CD4-positive, alpha-beta T cell treated with Interleukin-10 for 1 hour (primary cell): Measurements from ENCODE around the gene DGKB.

Experiments used
- DNase-seq: peaks from one replicate; pipeline ENCODE4 v3.0.0-alpha.2; 2020

Gene DGKB

GRCh38 chr7:14438366-14438765 is 464.2 kb downstream of the DGKB start:
- no peak for DNase-seq

DNA sequence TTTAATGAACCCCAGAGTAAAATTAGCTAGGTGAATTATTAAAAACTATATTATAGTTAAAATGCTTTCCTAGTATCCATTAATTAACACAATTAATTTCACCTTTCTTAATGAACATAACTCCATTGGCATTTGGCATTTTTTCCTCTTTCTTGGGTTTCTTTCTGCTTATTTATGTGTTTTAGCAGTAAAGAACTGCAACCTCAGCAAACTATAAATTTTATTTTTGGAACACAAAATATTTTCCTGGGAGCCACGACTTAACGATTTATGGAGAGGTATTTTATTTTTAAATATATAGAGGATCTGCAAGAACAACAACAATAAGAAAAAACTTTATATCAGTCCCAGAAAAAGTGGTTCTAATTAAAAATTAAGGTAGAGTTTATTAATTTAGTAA is 465.7 kb downstream of the DGKB start:
- no peak for DNase-seq

GRCh38 chr7:14432924-14433323 is 469.6 kb downstream of the DGKB start:
- DNase-seq, result no peak

DNA sequence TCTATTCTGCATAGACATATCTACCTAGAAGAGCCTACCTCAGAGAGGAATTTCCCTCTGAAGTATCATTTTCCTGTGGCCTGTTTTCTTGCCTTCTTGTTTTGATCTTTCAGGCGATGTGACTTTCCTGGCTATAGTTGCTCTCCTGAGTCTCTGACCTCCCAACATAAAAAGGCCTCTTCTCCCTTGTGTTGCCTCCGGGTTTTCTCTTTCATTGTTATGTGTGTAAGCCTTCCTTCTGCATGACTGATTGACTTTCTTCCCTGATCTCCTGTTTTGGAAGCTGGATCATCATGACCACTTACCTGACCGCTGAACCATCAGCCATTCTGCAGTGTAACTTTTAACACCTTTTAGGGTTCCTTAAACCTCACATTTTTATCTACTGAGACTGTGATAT is 471.6 kb downstream of the DGKB start:
- DNase-seq, result no peak

GRCh38 chr7:14425559-14425958 is 477.0 kb downstream of the DGKB start:
- no peak for DNase-seq

DNA sequence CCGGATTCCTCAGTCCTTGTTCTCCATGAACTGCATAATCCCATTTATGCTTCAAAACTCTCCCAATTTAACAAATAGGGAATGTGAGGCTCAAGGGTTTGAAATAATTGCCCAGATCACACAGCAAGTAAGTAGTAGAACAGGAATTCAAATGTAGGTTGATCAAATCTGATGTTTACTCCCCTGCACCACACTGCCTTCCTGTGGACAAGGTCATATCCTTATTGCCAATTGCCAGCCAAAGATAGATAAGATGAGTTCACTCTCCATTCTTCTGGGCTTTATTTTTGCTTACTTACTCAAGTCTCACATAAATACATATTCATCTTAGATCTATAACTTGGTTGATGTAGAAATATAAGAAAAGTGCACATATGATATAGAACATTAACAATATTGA is 477.9 kb downstream of the DGKB start:
- no peak for DNase-seq

GRCh38 chr7:14420768-14421167 is 481.8 kb downstream of the DGKB start:
- DNase-seq, result no peak

DNA sequence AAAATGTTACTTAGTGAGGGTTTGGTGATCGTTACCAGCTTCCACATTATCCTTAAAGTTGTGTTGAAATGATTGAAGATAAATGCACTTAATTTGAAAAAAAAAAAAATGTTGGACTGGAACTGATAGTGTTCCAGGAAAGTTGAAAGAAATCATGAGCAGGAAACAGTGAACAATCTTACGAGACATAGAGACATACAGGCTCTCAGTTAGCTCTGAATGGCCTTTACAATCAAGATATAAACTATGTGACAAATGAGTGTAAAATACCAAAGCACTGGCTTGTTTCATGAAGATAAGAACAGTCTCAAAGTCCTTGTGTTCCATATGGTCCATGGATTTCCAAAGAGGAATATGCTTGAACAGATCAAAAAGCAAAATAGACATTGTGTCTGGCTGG is 483.0 kb downstream of the DGKB start:
- DNase-seq, result no peak

- no peak for DNase-seq
These were observed 483.9 kb downstream of the DGKB start for GRCh38 chr7:14418633-14419032.

DNA sequence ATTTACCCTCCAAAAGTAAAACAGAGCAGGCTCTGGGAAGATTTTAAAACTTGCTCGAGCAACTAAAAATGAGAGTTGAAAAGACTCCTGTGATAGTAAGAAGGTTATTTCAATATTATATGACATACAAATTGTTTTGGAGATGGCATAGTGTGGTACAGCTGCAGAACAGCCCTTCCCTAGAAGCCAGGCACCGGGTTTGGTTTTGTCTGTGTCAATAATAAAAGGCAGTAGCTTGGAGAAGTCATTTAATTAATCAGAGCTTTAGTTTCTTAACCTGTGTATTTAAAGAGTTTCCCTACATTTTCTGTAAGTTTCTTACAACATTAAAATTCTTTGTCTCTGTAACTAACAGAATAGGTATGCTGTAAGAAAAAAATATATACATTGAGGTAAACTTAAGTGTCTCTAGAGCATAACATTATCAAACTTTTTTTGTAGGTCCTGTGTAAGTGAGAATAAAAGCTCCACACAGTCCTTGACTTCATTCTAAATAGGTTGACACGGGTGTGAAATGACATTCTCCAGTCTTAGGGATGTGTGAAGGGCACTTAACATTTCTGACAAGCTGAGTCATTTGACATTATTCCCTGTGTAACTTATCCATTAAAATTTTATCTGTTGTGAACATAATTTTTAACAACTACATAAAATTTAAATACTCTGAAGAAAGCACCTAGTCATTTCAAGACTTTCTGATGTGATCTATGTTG is 488.1 kb downstream of the DGKB start:
- DNase-seq, result no peak

- DNase-seq, result no peak
These were observed 495.1 kb downstream of the DGKB start for GRCh38 chr7:14407246-14408015.

GRCh38 chr7:14403587-14403986 is 499.0 kb downstream of the DGKB start:
- DNase-seq, result no peak

DNA sequence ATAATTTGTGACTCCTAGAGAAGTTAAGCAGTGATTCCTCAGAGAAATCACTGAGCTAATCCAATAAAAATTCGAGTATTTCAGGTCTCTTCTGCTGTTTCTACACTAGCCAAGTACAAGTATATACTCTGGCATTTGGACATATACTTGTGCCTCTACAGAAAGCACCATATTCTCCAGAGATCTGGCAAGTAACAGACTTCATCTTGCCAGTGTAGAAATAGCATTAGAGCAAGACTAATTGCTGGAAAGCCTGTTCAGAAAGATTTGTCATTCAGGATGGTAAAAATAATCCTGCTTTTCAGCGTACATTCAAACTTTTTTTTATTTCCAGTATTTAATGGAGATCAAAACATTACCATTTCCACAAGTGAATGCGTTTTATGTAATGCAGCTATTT is 502.3 kb downstream of the DGKB start:
- DNase-seq, result no peak

DNA sequence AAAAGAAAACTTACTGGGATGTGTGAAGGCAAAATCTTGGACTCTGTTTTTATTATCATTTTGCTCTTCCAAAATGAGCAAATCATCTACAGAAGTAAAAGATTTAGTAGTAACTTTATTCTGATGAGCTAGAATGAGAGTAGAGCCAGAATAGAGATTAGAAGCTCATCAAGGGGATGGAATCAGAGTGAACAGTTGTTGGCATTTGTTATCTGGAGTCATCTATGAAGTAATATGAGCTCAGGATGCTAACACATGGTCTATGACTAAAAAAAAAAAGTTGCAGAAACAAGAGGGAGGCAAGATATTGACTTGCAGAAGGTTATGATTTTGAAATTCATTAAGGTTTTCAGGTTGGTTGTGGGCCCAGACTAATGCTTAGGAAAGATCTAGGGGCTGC is 504.0 kb downstream of the DGKB start:
- DNase-seq, result no peak

GRCh38 chr7:14395860-14396259 is 506.7 kb downstream of the DGKB start:
- no peak for DNase-seq

GRCh38 chr7:14394786-14395185 is 507.8 kb downstream of the DGKB start:
- no peak for DNase-seq

DNA sequence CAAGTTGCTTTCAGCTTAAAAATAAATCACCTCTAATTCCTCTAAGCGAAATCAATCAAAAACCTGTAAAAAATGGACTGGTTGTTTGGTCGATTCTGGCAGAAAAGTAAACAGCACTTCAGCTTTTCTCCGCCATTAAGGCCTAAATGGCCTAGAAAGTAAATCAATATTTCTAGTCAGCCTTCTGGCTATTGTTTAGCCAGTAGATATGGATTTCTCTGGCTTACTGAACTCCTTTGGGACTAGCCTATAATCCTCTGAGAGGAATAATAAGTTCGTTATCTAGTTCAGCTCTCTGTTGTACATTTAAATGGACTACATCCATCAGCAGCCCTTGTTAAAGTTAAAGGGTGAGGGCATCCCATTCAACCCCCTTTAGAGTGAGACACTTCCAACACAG is 513.0 kb downstream of the DGKB start:
- DNase-seq, result no peak

DNA sequence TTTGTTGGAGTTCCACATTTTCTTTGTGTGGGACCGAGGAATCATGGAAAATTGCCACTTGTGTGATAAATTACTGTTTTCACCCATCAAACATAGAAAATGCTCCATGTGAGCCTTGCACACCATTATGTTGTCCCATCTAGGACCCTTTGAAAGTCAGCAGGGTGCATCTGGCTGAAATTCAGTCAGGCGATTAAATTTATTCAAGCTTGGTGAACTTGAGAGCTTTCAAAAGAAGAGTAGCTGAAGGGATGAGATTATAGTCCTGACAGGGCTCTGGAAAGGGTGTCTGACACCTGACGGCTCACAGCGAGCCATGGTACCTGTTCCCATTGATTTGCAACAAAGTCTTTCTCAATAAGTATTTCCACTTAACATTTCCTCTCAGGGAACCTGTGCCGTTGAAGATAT is 513.4 kb downstream of the DGKB start:
- DNase-seq, result no peak

GRCh38 chr7:14385074-14385473 is 517.5 kb downstream of the DGKB start:
- DNase-seq, result no peak

DNA sequence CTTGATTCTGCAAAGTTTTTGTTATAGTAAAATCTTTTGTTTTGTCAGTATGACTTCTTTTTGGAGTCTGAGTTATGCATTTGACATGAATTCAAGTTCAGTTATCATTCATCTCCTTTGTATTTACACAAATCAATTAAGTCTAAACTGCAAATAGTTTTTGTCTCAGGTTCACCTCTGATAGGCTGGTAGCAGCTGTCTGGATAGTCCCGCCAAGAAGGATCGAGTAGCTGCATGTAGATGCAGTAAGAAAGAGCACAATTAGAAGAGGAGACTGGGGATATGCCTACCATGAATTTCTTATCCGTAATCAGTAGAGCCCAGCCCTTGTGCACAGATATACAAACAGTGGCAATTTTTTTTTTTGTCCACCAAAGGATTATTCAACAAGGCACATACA is 520.6 kb downstream of the DGKB start:
- no peak for DNase-seq

GRCh38 chr7:14381306-14381705 is 521.2 kb downstream of the DGKB start:
- DNase-seq, result no peak

DNA sequence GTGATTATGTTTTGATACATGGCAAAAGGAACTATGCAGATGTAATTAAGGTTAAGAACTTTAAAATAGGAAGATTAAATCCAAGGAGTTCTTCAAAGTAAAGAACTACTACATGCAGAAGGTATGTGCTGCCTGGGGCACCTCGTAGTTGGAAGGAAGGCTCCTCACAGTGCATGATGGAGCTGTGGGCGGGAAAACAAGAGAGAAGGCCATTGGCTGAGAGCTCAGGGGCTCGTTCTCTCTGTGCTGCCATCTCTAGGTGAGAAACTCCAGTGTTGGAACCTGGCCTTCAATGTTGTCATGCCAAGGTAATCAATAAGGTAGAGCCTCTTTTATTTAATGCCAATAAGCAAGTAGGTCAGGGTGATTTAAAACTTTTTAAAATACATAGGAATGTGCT is 521.7 kb downstream of the DGKB start:
- DNase-seq, result no peak

GRCh38 chr7:14377646-14378266 is 524.8 kb downstream of the DGKB start:
- no peak for DNase-seq

- DNase-seq, result no peak
These were observed 525.8 kb downstream of the DGKB start for GRCh38 chr7:14376711-14377110.
